Measurements from ENCODE around the gene CXADR.
"Not testable (repeated sequence)": the region's sequence is repeated elsewhere in the genome, so short reads cannot be mapped to it uniquely, and the experiment has no call there.

Gene CXADR

GRCh38 chr21:17514124-17514845 lies 1.4 kb downstream of the CXADR start:
- Histone ChIP-seq H3K27ac (ENCODE audit: low read depth, low read length) (no peak overlapping the region), H3K79me2 (ENCODE audit: control insufficient read depth, low read length) (no peaks in the 10 kb centered on the region), H3F3A (ENCODE audit: control insufficient read depth, insufficient read depth) (no peaks in the 10 kb centered on the region), H3K27me3 (ENCODE audit: control insufficient read depth, low read length) (peaks cover 16% of the 10 kb centered on the region), H3K4me1 (ENCODE audit: control insufficient read depth, low read length) (peaks cover 9% of the 10 kb centered on the region), H3K4me2 (ENCODE audit: low read length) (peak overlapping the region; percentile 76), H3K9me3 (ENCODE audit: control insufficient read depth, insufficient read depth, low read length) (no peaks in the 10 kb centered on the region), H3K4me3 (ENCODE audit: low read length) (no peak overlapping the region), H3K36me3 (ENCODE audit: control insufficient read depth, low read length) (no peaks in the 10 kb centered on the region), H4K20me1 (ENCODE audit: control insufficient read depth, insufficient read depth, low read depth, low read length) (no peaks in the 10 kb centered on the region), H3K9me2 (replicated peaks; ENCODE audit: control insufficient read depth, low read length) (no peaks in the 10 kb centered on the region)
- TF ChIP-seq EZH2phosphoT487 (IDR thresholded peaks at IDR 0.05; ENCODE audit: borderline replicate concordance, low read length) (no peak; the same call in 1 of the 2 replicates), CTCF (IDR thresholded peaks at IDR 0.05; ENCODE audit: low read depth, low read length, poor library complexity, severe bottlenecking) (no peak)

DNA sequence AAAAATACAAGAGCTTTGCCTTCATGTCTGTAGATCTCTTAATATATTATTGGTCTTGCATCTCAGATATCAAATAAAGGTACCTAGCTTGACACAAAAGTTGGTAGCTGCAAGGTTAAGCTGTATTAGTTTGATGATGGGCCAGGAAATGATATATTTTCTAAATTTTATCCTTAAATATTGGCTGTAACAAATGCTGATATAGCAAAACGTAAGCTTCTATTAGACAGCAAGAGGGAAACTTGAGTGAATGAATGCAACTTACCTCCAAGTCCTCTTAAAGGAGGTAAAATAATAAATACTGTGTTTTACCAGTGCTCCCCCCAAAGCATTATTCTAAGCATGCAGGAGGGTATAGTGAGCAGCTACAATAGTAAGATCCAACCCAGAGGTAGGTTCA lies 4.2 kb downstream of the CXADR start:
- not testable (repeated sequence) for H3K9me2 ChIP-seq (replicated peaks; ENCODE audit: control insufficient read depth, low read length); H3K79me2 ChIP-seq (ENCODE audit: control insufficient read depth, low read length); H3F3A ChIP-seq (ENCODE audit: control insufficient read depth, insufficient read depth); H3K4me2 ChIP-seq (ENCODE audit: low read length); H3K4me1 ChIP-seq (ENCODE audit: control insufficient read depth, low read length); H3K36me3 ChIP-seq (ENCODE audit: control insufficient read depth, low read length); H3K4me3 ChIP-seq (ENCODE audit: low read length); H4K20me1 ChIP-seq (ENCODE audit: control insufficient read depth, insufficient read depth, low read depth, low read length); H3K9me3 ChIP-seq (ENCODE audit: control insufficient read depth, insufficient read depth, low read length); H3K27ac ChIP-seq (ENCODE audit: low read depth, low read length)
- H3K27me3 ChIP-seq (ENCODE audit: control insufficient read depth, low read length): peaks cover 14% of the 10 kb centered on the region

GRCh38 chr21:17519208-17519738 lies 6.4 kb downstream of the CXADR start:
- no peaks in the 10 kb centered on the region for H3K79me2 ChIP-seq (ENCODE audit: control insufficient read depth, low read length)
- no peak overlapping the region for H3K4me3 ChIP-seq (ENCODE audit: low read length)
- H3K9me3 ChIP-seq (ENCODE audit: control insufficient read depth, insufficient read depth, low read length): no peaks in the 10 kb centered on the region
- H3K36me3 ChIP-seq (ENCODE audit: control insufficient read depth, low read length): no peaks in the 10 kb centered on the region
- no peaks in the 10 kb centered on the region for H3K4me1 ChIP-seq (ENCODE audit: control insufficient read depth, low read length)
- H3K27me3 ChIP-seq (ENCODE audit: control insufficient read depth, low read length): peaks cover under 1% of the 10 kb centered on the region
- no peak overlapping the region for H3K27ac ChIP-seq (ENCODE audit: low read depth, low read length)
- H3F3A ChIP-seq (ENCODE audit: control insufficient read depth, insufficient read depth): no peaks in the 10 kb centered on the region
- H3K9me2 ChIP-seq (replicated peaks; ENCODE audit: control insufficient read depth, low read length): no peaks in the 10 kb centered on the region
- H4K20me1 ChIP-seq (ENCODE audit: control insufficient read depth, insufficient read depth, low read depth, low read length): no peaks in the 10 kb centered on the region
- no peak overlapping the region for H3K4me2 ChIP-seq (ENCODE audit: low read length)
- TF ChIP-seq CTCF (IDR thresholded peaks at IDR 0.05; ENCODE audit: low read depth, low read length, poor library complexity, severe bottlenecking) (no peak), EZH2phosphoT487 (IDR thresholded peaks at IDR 0.05; ENCODE audit: borderline replicate concordance, low read length) (no peak)

- H3K9me3 ChIP-seq (ENCODE audit: control insufficient read depth, insufficient read depth, low read length): no peaks in the 10 kb centered on the region
- no peaks in the 10 kb centered on the region for H3K4me1 ChIP-seq (ENCODE audit: control insufficient read depth, low read length)
- no peaks in the 10 kb centered on the region for H3K9me2 ChIP-seq (replicated peaks; ENCODE audit: control insufficient read depth, low read length)
- H3K27me3 ChIP-seq (ENCODE audit: control insufficient read depth, low read length): no peaks in the 10 kb centered on the region
- no peaks in the 10 kb centered on the region for H4K20me1 ChIP-seq (ENCODE audit: control insufficient read depth, insufficient read depth, low read depth, low read length)
- no peaks in the 10 kb centered on the region for H3K79me2 ChIP-seq (ENCODE audit: control insufficient read depth, low read length)
- H3K4me3 ChIP-seq (ENCODE audit: low read length): no peak overlapping the region
- H3K36me3 ChIP-seq (ENCODE audit: control insufficient read depth, low read length): no peaks in the 10 kb centered on the region
- H3K4me2 ChIP-seq (ENCODE audit: low read length): no peak overlapping the region
- TF ChIP-seq EZH2phosphoT487 (IDR thresholded peaks at IDR 0.05; ENCODE audit: borderline replicate concordance, low read length): no peak
- TF ChIP-seq CTCF (IDR thresholded peaks at IDR 0.05; ENCODE audit: low read depth, low read length, poor library complexity, severe bottlenecking): no peak
- no peak overlapping the region for H3K27ac ChIP-seq (ENCODE audit: low read depth, low read length)
- H3F3A ChIP-seq (ENCODE audit: control insufficient read depth, insufficient read depth): no peaks in the 10 kb centered on the region
These were observed 7.2 kb downstream of the CXADR start for GRCh38 chr21:17519965-17520609.

All from DOHH2 (cell line).